Measurements from ENCODE around the gene CDKL1.

The CDKL1 gene

DNA sequence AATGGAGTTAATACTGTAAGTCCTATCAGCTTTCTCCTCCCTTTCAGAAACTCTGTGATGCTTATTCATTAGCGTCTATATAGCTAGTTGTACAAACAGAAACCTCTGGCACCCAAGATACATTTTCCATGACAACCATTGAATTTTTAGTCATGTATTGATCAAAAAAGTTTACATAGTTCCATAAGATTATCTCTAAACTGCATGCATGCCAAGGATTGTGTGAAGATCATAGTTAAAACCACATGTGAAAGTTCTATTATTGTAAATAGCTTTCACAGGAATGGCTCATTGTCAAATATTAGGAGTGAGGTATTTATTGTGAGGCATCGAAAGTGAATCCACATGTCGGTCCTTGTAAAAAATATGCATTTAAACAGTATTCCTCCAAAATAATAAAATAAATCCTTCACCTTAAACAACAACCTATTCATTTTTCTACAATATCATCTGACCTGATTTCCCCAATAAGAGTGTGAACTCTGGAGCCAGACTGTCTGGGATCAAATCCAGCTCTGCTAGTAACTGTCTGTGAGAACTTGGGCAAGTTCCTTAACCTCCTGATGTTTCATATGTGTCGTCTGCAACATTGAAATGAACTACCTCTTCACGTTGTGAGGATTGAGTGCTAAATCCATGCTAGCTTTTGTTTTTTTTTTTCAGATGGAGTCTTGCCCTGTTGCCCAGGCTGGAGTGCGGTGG, 10.6 kb upstream of the CDKL1 start:
- TF ChIP-seq POLR2A (IDR thresholded peaks at IDR 0.05; ENCODE audit: extremely low read depth, insufficient read length): no peak
- TF ChIP-seq, protein P1, sequence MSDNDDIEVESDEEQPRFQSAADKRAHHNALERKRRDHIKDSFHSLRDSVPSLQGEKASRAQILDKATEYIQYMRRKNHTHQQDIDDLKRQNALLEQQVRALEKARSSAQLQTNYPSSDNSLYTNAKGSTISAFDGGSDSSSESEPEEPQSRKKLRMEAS (IDR thresholded peaks at IDR 0.05; ENCODE audit: low read depth, low read length): no peak
- TF ChIP-seq, protein P2, sequence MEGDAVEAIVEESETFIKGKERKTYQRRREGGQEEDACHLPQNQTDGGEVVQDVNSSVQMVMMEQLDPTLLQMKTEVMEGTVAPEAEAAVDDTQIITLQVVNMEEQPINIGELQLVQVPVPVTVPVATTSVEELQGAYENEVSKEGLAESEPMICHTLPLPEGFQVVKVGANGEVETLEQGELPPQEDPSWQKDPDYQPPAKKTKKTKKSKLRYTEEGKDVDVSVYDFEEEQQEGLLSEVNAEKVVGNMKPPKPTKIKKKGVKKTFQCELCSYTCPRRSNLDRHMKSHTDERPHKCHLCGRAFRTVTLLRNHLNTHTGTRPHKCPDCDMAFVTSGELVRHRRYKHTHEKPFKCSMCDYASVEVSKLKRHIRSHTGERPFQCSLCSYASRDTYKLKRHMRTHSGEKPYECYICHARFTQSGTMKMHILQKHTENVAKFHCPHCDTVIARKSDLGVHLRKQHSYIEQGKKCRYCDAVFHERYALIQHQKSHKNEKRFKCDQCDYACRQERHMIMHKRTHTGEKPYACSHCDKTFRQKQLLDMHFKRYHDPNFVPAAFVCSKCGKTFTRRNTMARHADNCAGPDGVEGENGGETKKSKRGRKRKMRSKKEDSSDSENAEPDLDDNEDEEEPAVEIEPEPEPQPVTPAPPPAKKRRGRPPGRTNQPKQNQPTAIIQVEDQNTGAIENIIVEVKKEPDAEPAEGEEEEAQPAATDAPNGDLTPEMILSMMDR (IDR thresholded peaks at IDR 0.05; ENCODE audit: low read depth, low read length): no peak
- no peak for TF ChIP-seq MYC (IDR thresholded peaks at IDR 0.05; ENCODE audit: low read depth, low read length)
- DNase-seq (ENCODE audit: low read depth): no peak
- no peak overlapping the region for H3K4me3 ChIP-seq (ENCODE audit: low read depth, low read length)

DNA sequence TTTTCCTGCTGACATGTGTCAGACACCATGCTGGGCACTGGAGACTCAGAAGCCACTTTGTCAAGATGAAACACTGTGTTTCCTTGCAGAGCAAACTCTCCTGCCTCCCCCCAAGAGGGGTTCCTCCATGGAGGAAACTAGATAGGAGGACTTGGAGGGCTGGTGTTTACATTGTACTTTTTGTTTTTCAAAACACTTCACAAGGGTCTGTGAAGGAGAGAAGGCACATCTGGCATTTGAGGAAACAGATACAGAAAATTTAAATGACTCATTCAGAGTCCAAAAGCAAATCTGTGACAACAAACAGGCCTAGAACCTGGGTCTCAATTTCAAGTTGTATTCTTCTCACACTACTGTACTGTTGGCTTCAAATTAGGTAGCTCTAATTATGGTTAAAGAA, 6.7 kb upstream of the CDKL1 start:
- H3K4me3 ChIP-seq (ENCODE audit: low read depth, low read length): no peak overlapping the region
- TF ChIP-seq, protein P1 (IDR thresholded peaks at IDR 0.05; ENCODE audit: low read depth, low read length): no peak
- TF ChIP-seq POLR2A (IDR thresholded peaks at IDR 0.05; ENCODE audit: extremely low read depth, insufficient read length) (no peak), MYC (IDR thresholded peaks at IDR 0.05; ENCODE audit: low read depth, low read length) (no peak)
- TF ChIP-seq, protein P2 (IDR thresholded peaks at IDR 0.05; ENCODE audit: low read depth, low read length): no peak
- DNase-seq (ENCODE audit: low read depth): no peak

DNA sequence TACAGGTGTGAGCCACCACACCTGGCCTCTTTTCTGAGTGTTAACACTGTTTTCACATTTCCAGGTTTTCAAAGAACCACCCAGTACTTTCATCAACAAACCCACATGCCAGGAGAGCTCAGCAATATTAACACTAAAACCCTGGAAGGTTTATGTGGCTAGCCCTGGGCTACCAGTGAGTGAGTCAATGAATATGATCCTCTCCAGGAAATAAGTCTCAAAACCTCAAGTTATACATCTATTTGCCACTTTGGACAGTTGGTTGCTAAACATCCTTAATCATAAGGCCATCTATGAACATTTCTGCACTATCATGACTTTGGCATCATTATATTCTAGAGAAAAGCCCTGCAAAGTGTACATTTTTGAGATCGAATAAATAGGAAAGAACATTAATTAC, 6.3 kb upstream of the CDKL1 start:
- TF ChIP-seq POLR2A (IDR thresholded peaks at IDR 0.05; ENCODE audit: extremely low read depth, insufficient read length) (no peak), MYC (IDR thresholded peaks at IDR 0.05; ENCODE audit: low read depth, low read length) (no peak)
- H3K4me3 ChIP-seq (ENCODE audit: low read depth, low read length): no peak overlapping the region
- DNase-seq (ENCODE audit: low read depth): no peak

DNA sequence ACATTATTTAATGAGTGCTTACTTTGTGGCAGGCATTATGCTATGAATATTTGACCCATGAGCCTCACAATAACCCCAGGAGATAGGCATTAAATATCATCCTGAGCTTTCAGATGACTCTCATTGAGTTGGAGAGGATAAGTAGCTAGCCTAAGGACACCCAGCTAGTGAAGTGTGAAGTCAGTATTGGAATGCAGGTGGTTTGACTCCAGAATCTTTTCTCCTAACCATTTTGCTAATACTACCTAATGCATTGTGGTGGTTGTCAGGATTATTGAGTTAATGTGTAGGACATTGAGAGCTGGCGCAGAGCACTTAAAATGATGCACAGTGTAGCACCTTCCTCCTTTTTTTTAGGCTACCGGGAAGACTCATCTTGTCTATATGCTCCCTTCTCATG, 3.8 kb upstream of the CDKL1 start:
- DNase-seq (ENCODE audit: low read depth): no peak
- no peak overlapping the region for H3K4me3 ChIP-seq (ENCODE audit: low read depth, low read length)
- TF ChIP-seq, protein P1 (IDR thresholded peaks at IDR 0.05; ENCODE audit: low read depth, low read length): no peak
- TF ChIP-seq, protein P2 (IDR thresholded peaks at IDR 0.05; ENCODE audit: low read depth, low read length): no peak
- no peak for TF ChIP-seq MYC (IDR thresholded peaks at IDR 0.05; ENCODE audit: low read depth, low read length)
- no peak for TF ChIP-seq POLR2A (IDR thresholded peaks at IDR 0.05; ENCODE audit: extremely low read depth, insufficient read length)

DNA sequence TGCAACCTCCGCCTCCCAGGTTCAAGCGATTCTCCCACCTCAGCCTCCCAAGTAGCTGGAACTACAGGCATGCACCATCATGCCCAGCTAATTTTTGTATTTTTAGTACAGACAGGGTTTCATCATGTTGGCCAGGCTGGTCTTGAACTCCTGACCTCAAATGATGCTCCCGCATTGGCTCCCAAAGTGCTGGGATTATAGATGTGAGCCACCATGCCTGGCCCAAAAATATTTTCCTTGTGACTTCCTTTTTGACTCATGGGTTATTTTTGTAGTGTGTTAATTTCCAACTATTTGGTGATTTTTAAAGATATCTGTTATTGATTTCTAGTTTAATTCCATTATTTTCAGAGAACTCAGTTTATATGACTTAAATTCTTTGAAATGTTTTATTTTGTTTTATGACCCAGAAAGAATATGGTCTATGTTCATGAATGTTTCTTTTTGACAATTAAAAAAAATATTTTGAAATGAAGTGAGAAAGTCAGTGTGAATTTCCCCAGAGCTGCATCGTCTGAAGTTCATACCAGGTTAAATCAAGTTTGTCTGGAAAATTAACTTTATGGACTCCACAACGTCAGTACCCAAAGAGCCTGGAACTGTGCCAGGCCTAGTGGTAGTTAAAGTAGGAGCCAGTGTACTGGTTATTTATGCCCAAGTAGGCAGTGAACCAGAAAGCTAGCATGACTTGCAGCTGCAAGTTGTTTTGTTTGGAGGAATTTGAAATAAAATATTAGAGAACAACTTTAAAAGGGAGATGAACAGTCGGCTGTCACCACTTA, 2.8 kb upstream of the CDKL1 start:
- TF ChIP-seq, protein P2 (IDR thresholded peaks at IDR 0.05; ENCODE audit: low read depth, low read length): no peak
- no peak for TF ChIP-seq MYC (IDR thresholded peaks at IDR 0.05; ENCODE audit: low read depth, low read length)
- no peak for TF ChIP-seq POLR2A (IDR thresholded peaks at IDR 0.05; ENCODE audit: extremely low read depth, insufficient read length)
- TF ChIP-seq, protein P1 (IDR thresholded peaks at IDR 0.05; ENCODE audit: low read depth, low read length): no peak
- DNase-seq (ENCODE audit: low read depth): no peak
- no peak overlapping the region for H3K4me3 ChIP-seq (ENCODE audit: low read depth, low read length)

DNA sequence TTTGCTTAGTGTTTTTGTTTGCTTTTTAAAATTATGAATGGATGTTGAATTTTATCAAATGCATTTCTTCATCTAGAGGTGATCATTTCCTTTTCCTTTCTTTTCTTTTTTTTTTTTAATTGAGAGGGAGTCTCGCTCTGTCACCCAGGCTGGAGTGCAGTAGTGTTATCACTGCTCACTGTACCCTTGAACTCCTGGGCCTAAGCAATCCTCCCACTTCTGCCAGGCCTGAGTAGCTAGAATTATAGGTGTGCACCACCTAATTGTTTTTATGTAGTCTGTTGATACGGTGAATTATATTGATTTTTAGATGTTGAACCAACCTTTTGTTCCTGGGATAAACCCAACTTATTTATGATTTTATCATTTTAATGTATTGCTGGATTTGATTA, 1.5 kb upstream of the CDKL1 start:
- H3K4me3 ChIP-seq (ENCODE audit: low read depth, low read length): no peak overlapping the region
- DNase-seq (ENCODE audit: low read depth): no peak
- TF ChIP-seq MYC (IDR thresholded peaks at IDR 0.05; ENCODE audit: low read depth, low read length) (no peak), POLR2A (IDR thresholded peaks at IDR 0.05; ENCODE audit: extremely low read depth, insufficient read length) (no peak)
- TF ChIP-seq, protein P1 (IDR thresholded peaks at IDR 0.05; ENCODE audit: low read depth, low read length): no peak
- TF ChIP-seq, protein P2 (IDR thresholded peaks at IDR 0.05; ENCODE audit: low read depth, low read length): no peak

All from NB4 (cell line).